ENCODE results near the gene SMIM13. TPM values are rescaled to one million over a fixed set of nuclear protein-coding genes. Genes with fewer than 3 reads are reported as not detected.

The SMIM13 gene
- total RNA-seq, 3 donors from 2014 or later (not counting 1 experiment from before 2014, with no cell fraction given), result 5.3 to 10.3 (median 9.8) TPM

DNA sequence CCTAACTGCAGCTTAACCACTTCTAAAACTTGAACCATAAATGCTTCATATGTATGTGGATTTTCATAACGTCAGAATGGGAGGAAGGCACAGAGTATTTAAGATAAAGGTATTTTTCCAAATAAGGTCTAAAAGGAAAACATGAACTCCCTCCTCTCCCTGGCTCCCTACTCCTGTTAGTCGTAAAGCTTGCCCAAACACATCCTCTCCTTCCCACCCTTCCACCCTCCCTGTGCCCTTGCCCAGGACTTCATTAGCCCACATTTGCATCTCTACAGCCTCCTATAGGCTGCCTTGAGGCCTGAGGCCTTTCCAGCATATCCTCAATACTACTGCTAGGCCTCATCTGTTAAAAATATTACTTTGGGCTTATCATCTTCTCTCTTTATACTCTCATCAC lies 17.1 kb upstream of the SMIM13 start:
- DNase-seq (no peak), ATAC-seq (no peak)
- H3K4me3 ChIP-seq (ENCODE audit: low read length), result no peak overlapping the region
- TF ChIP-seq CTCF (IDR thresholded peaks at IDR 0.05), result no peak
- H3K9me3 ChIP-seq (ENCODE audit: control insufficient read depth, insufficient read depth, low read length), result no peaks in the 10 kb centered on the region
- no peaks in the 10 kb centered on the region for H3K4me1 ChIP-seq (ENCODE audit: control insufficient read depth, insufficient read depth, low read length)
- 96% methylated on average over 1 of the region's 2 CpGs for WGBS (ENCODE audit: insufficient coverage)
- Mint-ChIP-seq H3K9me3 (no peaks in the 10 kb centered on the region), H3K4me3 (no peak overlapping the region), H3K36me3 (no peaks in the 10 kb centered on the region), H3K27ac (no peak overlapping the region), H3K4me1 (no peaks in the 10 kb centered on the region), H3K27me3 (ENCODE audit: low read depth in 2 of 2) (peaks cover 0 to 8% of the 10 kb centered on the region in 2 donors)
- no peaks in the 10 kb centered on the region for H3K27me3 ChIP-seq (ENCODE audit: control insufficient read depth, insufficient read depth, low read length)
- H3K36me3 ChIP-seq (ENCODE audit: control insufficient read depth, insufficient read depth, low read length), result no peaks in the 10 kb centered on the region
- H3K27ac ChIP-seq (ENCODE audit: low read length), result no peak overlapping the region
- intact Hi-C loops (cut with micrococcal nuclease), result no loop called here

GRCh38 chr6:11078266-11078665 lies 15.4 kb upstream of the SMIM13 start:
- no peaks in the 10 kb centered on the region for H3K4me1 Mint-ChIP-seq
- H3K27me3 Mint-ChIP-seq (ENCODE audit: low read depth in 2 of 2), result peaks cover 0 to 5% of the 10 kb centered on the region in 2 donors
- H3K27me3 ChIP-seq (ENCODE audit: control insufficient read depth, insufficient read depth, low read length), result no peaks in the 10 kb centered on the region
- intact Hi-C loops (cut with micrococcal nuclease), result no loop called here
- no peak for TF ChIP-seq CTCF (IDR thresholded peaks at IDR 0.05)
- no peaks in the 10 kb centered on the region for H3K36me3 Mint-ChIP-seq
- H3K27ac ChIP-seq (ENCODE audit: low read length), result no peak overlapping the region
- no peaks in the 10 kb centered on the region for H3K9me3 ChIP-seq (ENCODE audit: control insufficient read depth, insufficient read depth, low read length)
- H3K4me3 Mint-ChIP-seq, result no peak overlapping the region
- no peaks in the 10 kb centered on the region for H3K4me1 ChIP-seq (ENCODE audit: control insufficient read depth, insufficient read depth, low read length)
- H3K4me3 ChIP-seq (ENCODE audit: low read length), result no peak overlapping the region
- DNase-seq, result no peak
- H3K27ac Mint-ChIP-seq, result no peak overlapping the region
- no peaks in the 10 kb centered on the region for H3K9me3 Mint-ChIP-seq
- no peaks in the 10 kb centered on the region for H3K36me3 ChIP-seq (ENCODE audit: control insufficient read depth, insufficient read depth, low read length)
- 89% methylated on average over 4 of the region's 4 CpGs for WGBS (ENCODE audit: insufficient coverage)
- ATAC-seq, result no peak

DNA sequence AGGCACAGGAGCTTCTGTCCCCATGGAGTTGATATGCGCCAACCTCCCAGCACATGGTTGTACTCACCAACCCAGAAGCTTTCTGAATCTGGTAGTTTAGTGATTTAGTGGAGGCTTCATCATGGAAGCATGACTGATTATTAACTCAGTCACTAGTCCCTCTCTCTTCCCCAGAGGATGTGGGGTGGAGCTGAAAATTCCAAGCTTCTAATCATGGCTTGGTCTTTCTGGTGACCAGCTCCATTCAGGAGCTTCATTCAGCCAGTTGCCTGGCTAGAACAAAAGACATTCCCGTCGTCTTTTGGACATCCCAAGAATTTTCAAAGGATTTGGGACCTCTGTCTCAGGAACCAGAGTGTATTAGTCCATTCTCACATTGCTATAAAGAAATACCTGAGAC lies 13.3 kb upstream of the SMIM13 start:
- H3K4me1 ChIP-seq (ENCODE audit: control insufficient read depth, insufficient read depth, low read length), result no peaks in the 10 kb centered on the region
- intact Hi-C loops (cut with micrococcal nuclease), result no loop called here
- H3K9me3 Mint-ChIP-seq, result no peaks in the 10 kb centered on the region
- H3K36me3 Mint-ChIP-seq, result no peaks in the 10 kb centered on the region
- DNase-seq, result no peak
- no peak overlapping the region for H3K27ac Mint-ChIP-seq
- H3K36me3 ChIP-seq (ENCODE audit: control insufficient read depth, insufficient read depth, low read length), result no peaks in the 10 kb centered on the region
- H3K4me3 ChIP-seq (ENCODE audit: low read length), result no peak overlapping the region
- no peak overlapping the region for H3K27ac ChIP-seq (ENCODE audit: low read length)
- H3K9me3 ChIP-seq (ENCODE audit: control insufficient read depth, insufficient read depth, low read length), result no peaks in the 10 kb centered on the region
- no peak for TF ChIP-seq CTCF (IDR thresholded peaks at IDR 0.05)
- H3K27me3 ChIP-seq (ENCODE audit: control insufficient read depth, insufficient read depth, low read length), result no peaks in the 10 kb centered on the region
- no peak for ATAC-seq
- H3K4me1 Mint-ChIP-seq, result no peaks in the 10 kb centered on the region
- WGBS (ENCODE audit: insufficient coverage), result 63% methylated on average over 3 of the region's 3 CpGs
- H3K4me3 Mint-ChIP-seq, result no peak overlapping the region
- peaks cover 0 to 3% of the 10 kb centered on the region in 2 donors for H3K27me3 Mint-ChIP-seq (ENCODE audit: low read depth in 2 of 2)

- peaks cover 3 to 6% of the 10 kb centered on the region in 2 donors for H3K27me3 Mint-ChIP-seq (ENCODE audit: low read depth in 2 of 2)
- no peak overlapping the region for H3K4me3 ChIP-seq (ENCODE audit: low read length)
- H3K27ac ChIP-seq (ENCODE audit: low read length), result no peak overlapping the region
- H3K9me3 Mint-ChIP-seq, result no peaks in the 10 kb centered on the region
- no peaks in the 10 kb centered on the region for H3K36me3 Mint-ChIP-seq
- no peaks in the 10 kb centered on the region for H3K4me1 Mint-ChIP-seq
- intact Hi-C loops (cut with micrococcal nuclease), result no loop called here
- TF ChIP-seq CTCF (IDR thresholded peaks at IDR 0.05), result no peak
- H3K9me3 ChIP-seq (ENCODE audit: control insufficient read depth, insufficient read depth, low read length), result no peaks in the 10 kb centered on the region
- no peak overlapping the region for H3K4me3 Mint-ChIP-seq
- H3K4me1 ChIP-seq (ENCODE audit: control insufficient read depth, insufficient read depth, low read length), result no peaks in the 10 kb centered on the region
- ATAC-seq, result no peak
- DNase-seq, result no peak
- no peaks in the 10 kb centered on the region for H3K36me3 ChIP-seq (ENCODE audit: control insufficient read depth, insufficient read depth, low read length)
- 86% methylated on average over 3 of the region's 4 CpGs for WGBS (ENCODE audit: insufficient coverage)
- H3K27me3 ChIP-seq (ENCODE audit: control insufficient read depth, insufficient read depth, low read length), result no peaks in the 10 kb centered on the region
- H3K27ac Mint-ChIP-seq, result no peak overlapping the region
These were observed 10.1 kb upstream of the SMIM13 start for GRCh38 chr6:11083491-11083890.
